ENCODE results near the gene ATP6V1F.
A peak's percentile ranks its signal among the peaks of the same experiment; 100 is the strongest.

Gene ATP6V1F, protein sequence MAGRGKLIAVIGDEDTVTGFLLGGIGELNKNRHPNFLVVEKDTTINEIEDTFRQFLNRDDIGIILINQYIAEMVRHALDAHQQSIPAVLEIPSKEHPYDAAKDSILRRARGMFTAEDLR

DNA sequence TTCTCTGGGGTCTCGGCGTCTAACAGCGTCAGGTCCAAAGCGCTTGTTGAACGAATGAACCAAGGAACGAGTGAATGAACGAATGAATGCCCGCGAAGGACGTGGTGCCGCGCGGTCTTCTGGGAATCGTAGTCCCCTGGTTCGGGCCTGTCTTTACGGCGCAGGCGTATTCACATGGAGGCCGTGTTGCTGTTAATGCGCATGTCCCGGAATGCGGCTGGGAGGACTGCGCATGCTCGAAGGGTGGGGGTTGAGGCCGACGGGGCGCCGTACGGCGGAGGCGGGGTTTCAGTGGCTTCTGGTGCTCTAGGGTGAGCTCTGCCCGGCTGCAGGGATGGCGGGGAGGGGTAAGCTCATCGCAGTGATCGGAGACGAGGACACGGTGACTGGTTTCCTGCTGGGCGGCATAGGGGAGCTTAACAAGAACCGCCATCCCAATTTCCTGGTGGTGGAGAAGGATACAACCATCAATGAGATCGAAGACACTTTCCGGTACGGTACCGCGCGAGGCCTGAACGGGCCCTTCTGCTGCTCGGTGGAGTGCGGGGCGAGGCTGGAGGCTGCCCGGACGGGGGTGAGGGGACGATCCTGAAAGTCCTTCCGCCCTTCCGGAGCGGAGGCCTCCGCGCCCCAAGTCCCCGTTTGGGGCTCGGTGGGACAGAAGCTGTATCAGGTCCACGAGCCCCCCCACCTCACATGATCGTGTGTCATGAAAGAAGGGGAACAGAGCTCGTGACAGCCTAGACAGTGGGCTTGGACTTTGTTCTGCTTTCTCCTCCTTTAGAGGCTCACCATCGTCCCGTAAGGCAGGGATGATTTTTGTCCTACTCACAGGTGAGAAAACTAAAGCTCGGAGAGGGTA lies at the start of gene ATP6V1F:
Gene ATP6V1F (plus strand): TSS at position 286 of the 862 bp plus-strand sequence. CDS start 49 bp downstream, at position 335.
- DNase-seq: peak; percentile 94

DNA sequence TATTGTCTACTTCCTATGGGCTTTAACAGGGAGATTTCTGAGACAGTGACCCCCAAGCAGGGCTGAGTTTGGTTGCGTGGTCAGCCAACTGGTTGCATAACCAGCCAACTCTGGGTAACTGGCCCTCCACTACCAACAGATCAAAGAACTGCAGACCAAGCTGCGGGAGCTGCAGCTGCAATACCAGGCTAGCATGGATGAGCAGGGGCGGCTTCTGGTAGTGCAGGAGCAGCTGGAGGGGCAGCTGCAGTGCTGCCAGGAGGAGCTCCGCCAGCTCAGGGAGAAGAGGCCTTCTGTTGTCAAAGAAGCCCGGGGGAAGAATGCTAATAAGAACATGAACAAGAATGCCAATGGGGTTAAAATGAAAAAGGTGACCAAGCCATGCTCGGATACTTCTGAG lies 48.2 kb upstream of the ATP6V1F start:
- no peak for DNase-seq

DNA sequence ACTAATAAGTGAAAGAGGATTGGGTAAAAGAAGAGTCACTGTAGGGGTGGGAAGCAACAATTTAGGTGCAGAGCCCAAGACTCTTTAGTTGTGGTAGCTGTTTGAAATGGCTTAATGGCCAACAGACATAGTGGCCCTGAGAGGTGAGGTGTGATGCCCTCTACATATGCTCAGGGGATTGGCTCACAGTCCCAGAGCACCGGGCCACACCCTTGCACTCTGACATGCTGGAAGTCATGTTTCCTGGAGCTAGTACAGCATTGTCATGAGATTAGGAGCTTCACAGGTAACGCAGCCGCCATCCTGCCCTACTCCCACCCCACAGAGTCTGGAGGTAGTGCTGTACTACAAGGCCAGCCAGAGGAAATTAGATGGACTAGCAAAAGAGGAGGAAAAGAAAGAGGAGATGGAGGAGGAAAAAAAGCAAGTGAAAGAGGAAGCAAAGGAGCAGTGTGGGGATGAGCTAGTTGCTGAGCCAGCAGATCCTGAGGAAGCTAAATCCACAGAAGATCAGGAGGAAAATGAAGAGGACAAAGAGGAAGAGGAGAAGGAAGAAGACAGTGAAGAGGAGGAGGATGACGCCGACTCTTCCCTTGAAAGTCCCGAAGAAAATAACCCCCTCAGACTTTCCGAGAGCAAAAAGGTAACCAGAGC lies 47.2 kb upstream of the ATP6V1F start:
- DNase-seq: no peak

DNA sequence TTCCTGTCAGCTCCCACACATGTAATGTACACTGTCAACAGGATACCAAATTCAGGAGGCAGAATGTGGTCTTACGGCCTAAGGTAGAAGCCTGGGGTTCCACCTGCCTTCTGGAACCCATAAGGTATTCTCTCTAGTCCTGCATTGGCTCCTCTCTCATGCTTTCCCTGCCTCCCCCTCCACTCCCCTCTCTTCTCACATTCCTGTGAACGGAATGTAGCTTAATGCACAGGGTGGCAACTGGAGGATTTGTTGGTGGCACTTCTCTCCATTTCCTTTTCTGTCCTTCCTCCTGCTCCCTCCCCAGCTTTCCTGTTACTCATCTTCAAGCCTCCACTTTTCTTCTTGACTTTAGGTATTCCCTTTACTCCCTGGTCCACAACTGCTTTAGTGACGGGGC lies 44.0 kb upstream of the ATP6V1F start:
- no peak for DNase-seq

DNA sequence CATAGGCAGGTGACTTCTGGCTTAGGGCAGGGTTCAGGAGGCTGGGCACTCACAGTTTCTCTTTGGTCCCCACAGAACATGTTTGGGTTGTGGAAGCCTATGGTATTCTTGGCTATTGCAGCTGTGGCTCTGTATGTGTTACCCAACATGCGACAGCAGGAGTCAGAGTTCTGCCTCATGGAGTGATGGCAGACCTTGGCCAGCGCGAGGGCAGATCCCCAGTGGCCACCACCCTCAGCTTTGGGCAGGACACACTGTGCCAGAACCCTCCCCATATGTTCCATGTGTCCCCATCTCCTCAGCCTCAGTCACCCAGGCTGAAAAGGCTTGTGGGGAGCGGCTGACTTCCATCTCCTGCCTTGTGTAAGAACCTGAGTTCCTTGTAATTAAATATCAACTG lies 40.9 kb upstream of the ATP6V1F start:
- DNase-seq: no peak

DNA sequence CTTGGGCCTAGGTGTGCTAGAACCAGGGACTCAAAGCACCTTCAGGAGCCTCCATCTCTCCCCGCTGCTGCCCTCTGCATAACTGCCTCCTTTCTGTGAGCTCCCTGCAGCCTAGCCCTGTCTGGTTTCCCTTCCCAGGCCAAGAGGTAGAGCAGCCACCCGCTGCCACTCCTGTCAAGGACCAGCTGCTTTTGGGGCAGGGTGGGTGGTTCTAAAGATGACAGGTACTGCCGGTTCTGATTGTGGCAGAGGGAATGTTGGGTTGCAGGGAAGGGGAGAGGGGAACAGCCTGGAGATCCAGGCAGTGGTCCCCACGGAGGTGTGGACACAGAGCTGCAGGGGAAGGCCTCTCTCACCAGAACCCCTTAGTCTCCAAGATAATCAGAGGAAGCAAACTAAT lies 36.1 kb upstream of the ATP6V1F start:
- DNase-seq: no peak

DNA sequence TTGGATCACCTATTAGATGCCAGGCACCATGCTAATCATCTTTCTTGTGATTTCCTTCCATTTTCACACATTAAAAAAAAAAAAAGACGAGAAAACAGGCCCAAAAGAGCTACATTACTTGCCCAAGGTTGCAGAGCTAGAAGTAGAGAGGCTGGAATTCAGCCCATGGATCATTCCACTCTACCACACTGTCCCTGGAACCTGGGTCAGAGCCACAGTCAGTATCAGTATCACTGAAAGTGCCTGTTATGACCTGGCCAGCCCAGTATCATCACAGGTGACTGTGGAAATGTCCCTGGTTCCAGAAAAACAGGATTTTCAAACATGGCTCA lies 35.8 kb upstream of the ATP6V1F start:
- DNase-seq: no peak

DNA sequence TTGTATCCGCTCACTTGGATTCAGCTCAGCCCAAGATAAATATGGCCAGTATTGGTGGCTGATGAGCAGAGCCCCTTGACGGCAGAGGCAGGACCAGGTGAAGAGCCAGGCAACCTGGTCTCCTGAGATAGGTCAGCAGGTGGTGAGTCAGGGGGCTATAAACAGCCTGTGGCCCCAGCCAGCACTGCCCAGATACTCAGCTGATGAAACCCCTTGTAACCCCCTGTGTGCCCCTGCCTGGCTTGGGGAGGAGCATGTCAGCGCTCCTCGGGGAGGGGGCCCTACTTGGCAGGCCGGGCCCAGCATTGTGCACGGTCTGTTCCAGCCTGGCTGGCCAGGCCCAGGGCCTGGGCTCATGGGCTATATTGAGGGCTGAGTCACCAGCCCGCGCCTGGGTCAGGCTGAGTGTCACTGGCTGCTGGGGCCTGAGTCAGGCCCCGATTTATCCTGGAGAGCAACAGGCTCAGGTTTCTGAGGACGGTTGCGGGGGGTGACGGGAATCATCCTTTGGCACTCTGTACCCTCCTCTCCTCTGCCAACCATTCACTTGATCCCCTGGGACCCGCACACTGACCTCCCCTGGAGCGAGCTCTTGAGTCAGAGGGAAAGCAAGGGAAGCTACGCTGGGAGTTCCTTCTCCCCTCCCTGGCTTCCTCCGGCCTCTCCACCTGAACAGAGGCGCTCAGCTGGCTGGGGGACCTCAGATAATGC lies 35.3 kb upstream of the ATP6V1F start:
- no peak for DNase-seq

DNA sequence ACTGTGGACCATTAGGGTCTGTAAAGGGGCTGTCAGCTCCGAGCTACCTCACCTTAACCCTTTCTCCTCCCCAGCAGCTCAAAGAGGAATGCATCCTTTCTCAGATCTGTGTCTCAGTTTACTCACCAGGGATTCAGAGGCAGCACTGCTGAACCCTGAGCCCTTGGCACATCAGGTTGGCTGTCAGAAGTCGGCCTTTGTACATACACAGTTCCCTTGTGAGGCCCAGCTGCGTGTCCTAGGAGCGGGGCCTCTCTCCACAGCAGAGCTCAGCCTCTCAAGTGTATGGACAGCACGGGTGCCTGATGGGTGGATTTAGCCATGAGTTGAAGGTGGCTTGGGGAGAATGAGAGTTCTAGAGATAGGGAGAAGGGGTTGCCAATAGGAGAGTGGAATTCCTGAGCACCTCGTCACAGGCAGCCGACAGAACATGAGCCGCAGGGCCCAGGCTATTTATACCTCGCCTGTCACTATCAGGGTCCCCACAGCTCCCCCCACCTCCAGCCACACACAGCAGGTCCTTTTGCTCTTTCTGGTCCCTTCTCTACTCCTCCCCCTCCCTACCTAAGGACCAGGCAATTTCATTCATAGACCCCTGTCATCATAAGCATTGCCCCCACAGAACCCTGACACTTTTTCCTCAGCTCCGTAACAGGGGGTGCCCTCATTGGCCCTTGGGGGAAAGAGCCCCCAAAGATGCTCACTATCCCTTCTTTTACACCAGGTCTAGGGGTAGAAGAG lies 34.5 kb upstream of the ATP6V1F start:
- no peak for DNase-seq

DNA sequence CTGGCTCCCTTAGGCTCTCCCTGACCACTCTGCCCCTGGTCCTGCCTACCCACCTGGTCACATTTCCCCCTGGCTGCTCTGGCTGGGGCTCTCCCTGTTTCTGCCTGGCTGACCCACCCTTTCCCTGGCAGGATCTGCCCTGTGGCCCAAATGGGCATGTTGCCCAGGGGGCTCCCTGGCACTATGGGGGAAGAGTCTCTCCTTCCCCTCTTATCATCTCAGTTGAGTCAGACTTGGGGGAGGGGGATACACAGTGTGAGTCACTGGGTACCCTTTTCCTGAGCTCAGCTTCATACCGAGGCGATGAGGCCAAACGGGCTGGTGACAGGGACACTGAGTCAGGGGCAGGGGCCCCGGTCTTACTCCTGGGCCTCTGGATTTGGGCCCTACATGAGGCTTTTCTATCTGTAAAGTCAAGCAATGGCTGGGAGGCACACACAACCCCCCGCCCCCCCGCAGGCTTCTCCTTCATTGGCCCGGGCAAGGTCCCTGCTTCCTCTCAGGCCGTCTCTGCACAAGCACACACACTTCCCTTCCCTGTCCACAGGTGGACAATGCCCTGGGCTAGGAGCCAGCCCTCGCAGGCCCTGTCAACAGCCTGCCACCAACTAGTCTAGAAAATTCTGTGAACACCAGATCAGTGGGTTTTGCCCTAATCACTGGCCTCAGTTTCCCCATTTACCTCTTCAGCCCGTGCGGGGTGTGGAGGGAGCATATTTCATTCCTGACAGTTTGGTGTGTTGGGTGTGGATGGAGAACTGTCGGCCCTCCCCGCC lies 33.1 kb upstream of the ATP6V1F start:
- no peak for DNase-seq

DNA sequence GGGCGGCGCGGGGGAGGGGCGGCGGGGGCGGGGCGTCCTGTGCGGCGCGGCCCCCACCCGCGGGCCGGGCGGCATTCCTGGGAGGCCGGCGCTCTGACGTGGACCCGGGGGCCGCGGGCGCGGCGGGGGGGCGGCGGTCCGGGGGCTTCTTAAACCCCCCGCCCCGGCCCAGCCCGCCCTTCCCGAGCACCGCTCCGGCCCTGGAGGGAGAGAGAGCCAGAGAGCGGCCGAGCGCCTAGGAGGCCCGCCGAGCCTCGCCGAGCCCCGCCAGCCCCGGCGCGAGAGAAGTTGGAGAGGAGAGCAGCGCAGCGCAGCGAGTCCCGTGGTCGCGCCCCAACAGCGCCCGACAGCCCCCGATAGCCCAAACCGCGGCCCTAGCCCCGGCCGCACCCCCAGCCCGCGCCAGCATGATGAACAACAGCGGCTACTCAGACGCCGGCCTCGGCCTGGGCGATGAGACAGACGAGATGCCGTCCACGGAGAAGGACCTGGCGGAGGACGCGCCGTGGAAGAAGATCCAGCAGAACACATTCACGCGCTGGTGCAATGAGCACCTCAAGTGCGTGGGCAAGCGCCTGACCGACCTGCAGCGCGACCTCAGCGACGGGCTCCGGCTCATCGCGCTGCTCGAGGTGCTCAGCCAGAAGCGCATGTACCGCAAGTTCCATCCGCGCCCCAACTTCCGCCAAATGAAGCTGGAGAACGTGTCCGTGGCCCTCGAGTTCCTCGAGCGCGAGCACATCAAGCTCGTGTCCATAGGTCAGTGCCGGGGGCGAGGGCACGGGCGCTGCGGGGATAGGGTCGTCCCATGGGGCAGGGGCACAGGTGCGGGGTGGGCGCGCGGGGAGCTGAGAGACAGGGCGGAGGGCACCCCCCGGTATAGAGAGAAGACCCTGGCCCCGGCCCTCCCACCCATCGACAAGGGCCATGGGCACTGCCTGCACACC lies 32.2 kb upstream of the ATP6V1F start, which contains the start of gene FLNC:
Gene FLNC (plus strand): TSS at position 176 of the 947 bp plus-strand sequence. CDS start 232 bp downstream, at position 408.
- DNase-seq: no peak

DNA sequence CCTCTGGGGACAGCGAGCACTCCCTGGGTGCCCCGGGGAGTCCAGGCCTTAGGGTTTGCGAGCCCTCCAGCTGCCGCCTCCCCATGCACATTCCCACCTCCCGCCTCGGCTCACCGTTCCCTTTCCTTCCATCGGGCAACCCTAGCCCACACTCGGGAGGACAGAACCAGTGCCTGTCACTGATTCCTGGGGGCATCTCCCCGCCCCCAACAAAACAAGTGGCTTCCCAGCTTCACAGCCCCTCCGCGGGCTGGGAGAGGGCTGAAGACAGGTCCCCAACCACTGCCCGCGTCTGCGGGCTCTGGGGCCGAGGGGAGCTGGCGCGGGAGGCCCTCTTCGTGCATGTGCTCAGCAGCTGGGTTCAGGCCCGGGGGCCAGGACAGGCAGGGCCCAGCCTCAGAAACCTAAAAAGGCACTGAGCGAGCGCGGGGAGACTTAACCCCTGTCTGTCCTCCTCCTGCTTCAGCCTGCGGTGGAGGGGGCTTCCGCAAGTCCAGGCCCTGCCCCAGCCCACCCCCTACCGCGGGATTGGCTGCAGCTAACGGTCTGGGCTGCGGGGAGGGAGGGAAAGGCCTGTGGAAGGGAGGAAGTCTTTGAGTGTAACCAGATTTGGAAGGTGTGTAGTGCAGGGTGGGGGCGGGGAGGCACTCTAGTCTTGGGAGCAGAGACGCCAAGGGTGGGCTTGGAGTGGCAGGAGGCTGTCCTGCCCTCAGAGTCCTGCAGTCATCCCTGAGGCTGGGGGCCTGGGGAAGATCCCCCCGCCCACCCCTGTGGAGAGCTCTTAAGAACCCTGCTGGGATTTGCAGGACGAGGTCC lies 31.3 kb upstream of the ATP6V1F start:
- DNase-seq: no peak

DNA sequence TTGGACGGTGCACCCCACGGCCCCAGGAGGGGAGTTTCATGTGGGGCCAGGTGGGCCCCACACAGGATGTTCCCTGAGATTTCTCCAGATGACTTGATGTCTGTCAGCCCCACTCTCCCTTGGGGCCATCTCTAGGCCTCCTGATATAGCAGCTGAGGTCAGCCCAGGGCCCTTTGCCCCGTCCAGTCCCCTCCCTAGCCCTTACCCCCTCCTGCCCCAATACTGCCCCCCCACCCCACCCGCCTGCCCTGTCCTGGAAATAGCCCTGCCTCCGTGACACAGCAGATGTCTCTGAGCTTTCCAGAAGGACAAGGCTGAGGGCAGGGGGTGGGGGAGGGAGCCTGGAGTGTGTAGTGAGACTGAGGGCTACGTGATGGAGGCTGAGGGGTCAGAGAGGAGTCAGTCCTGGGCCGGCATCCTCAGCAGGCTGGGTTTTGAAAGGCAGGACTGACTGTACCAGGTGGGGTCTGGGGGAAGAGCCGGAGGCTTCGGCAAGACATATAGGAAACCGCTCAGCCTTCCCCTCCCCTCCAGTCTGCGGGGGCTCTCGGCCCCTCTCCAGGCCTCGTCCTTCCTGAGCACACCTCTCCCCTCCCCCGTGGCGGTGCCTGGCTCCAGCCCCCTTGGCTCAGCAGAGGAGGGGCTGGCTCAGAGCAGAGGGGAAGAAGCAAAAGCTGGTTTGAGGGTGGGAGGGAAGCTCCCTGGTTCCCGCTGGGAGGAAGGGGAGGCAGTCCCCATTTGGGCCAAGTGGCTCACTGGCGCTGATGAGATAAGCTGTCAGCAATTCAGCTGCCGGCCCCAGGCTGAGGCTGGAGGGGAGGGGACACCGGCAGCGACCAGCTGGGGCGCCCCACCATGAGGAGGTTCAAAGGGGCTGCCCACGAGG lies 30.4 kb upstream of the ATP6V1F start:
- DNase-seq: no peak

DNA sequence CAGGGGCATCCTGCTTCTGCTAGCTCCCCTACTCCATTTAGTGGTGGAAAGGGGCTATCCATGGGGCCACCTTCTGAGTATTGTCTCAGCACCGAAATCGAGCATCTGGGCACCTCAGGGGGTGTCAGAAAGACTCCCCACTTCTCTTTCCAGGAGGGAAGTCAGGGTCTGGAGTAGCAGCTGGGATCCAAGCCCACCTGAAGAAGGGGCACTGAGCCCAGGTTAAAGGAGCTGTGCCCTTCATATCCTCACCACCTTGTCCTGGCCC lies 29.8 kb upstream of the ATP6V1F start:
- DNase-seq: no peak

DNA sequence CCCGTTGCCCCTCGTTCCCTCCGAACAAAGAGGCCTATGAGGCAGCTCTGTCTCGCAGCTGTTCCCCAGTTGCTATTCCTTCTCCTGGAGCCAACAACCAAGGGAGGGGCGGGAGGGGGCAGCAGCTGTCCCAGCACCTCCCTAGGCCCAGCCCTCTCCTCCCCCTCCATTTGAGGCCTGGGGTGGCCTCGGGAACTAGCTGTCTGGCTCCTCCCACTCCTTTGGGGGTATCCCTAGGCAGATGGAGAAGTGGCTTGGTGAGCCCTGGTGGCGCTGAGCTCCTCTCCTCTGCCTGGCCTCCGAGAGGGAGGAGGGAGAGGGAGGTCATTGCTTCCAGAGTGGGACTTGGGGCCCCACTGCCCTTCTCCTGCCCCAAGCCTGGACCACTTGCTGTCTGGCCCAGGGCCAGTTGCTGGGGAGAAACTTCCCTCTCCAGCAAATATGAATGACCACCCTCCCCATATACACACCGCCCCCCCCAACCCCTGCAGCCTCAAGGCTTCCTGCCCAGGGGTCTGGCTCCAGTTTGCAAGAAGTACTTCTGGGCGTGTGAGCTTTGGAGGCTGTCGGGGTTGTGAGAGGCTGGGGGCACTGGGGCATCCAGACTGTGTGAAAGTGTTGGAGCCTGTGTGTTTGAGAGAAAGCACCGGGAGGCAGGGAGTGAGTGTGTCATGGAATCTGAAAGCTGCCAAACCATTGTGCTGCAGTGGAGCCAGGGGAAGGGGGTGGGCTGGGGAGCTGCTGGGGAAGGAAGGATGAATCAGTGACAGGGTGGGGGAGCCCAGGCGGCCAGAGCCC lies 29.3 kb upstream of the ATP6V1F start:
- DNase-seq: no peak

DNA sequence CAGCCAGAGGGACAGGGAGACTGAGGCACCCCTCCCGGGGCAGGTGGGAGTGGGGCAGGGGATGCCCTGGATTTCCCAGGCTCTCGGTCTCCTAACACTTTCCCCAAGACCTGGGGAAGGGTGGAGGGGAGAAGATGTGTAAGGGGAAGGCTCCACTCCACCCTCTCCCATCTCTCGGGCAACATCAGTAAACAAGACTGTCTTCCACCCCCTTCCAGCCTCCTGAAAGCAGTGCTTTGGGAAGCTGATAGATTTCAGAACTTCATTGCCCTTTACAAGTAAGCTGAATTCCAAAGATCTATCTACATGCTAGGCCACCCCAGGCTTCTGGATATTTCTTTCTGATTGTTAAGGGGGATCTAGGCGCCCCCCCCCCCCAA lies 28.7 kb upstream of the ATP6V1F start:
- DNase-seq: no peak

DNA sequence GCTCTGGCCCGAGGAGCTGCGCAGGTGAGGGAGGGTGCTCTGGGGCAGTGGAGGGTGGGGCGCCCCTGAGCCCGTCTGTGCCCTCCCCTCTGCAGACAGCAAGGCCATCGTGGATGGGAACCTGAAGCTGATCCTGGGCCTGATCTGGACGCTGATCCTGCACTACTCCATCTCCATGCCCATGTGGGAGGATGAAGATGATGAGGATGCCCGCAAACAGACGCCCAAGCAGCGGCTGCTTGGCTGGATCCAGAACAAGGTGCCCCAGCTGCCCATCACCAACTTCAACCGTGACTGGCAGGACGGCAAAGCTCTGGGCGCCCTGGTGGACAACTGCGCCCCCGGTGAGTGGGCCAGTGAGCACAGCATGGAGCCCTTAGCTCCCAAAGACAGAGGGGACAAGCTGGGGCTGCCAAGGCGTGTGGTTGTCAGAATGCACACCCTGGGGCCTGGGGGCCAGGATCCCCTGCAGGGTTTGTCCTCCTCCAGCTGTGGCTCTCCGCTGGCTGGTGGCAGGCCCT lies 27.4 kb upstream of the ATP6V1F start:
- DNase-seq: no peak
